ENCODE results near the gene ACAP2.

Gene ACAP2

GRCh38 chr3:195259154-195259474 lies 183.7 kb downstream of the ACAP2 start:
- DNase-seq = peak; percentile 71

- DNase-seq = no peak
Observed at GRCh38 chr3:195258449-195259153, 184.2 kb downstream of the ACAP2 start.

- DNase-seq = peak; percentile 35
Observed at GRCh38 chr3:195257454-195258448, 185.1 kb downstream of the ACAP2 start.

- no peak for DNase-seq
Observed at GRCh38 chr3:195256639-195257453, 186.0 kb downstream of the ACAP2 start.

- DNase-seq = no peak
Observed at GRCh38 chr3:195255571-195256501, 187.0 kb downstream of the ACAP2 start.

- no peak for DNase-seq
Observed at GRCh38 chr3:195255176-195255500, 187.7 kb downstream of the ACAP2 start.

GRCh38 chr3:195254454-195255175 lies 188.2 kb downstream of the ACAP2 start:
- no peak for DNase-seq

- no peak for DNase-seq
Observed at GRCh38 chr3:195253923-195254432, 188.8 kb downstream of the ACAP2 start.

- DNase-seq = no peak
Observed at GRCh38 chr3:195251336-195252065, 191.3 kb downstream of the ACAP2 start.

GRCh38 chr3:195250473-195251251 lies 192.2 kb downstream of the ACAP2 start:
- DNase-seq = peak; percentile 71

GRCh38 chr3:195249858-195250464 lies 192.9 kb downstream of the ACAP2 start:
- DNase-seq = no peak

- DNase-seq = no peak
Observed at GRCh38 chr3:195249057-195249770, 193.6 kb downstream of the ACAP2 start.

- DNase-seq = no peak
Observed at GRCh38 chr3:195248281-195248680, 194.5 kb downstream of the ACAP2 start.

GRCh38 chr3:195247863-195248189 lies 195.0 kb downstream of the ACAP2 start:
- DNase-seq = peak; percentile 53

- DNase-seq = no peak
Observed at GRCh38 chr3:195247086-195247862, 195.5 kb downstream of the ACAP2 start.

GRCh38 chr3:195246581-195246995 lies 196.2 kb downstream of the ACAP2 start:
- no peak for DNase-seq

GRCh38 chr3:195245531-195245951 lies 197.3 kb downstream of the ACAP2 start:
- no peak for DNase-seq
